ENCODE data around the gene PLPP1.

PLPP1 gene

GRCh38 chr5:55533521-55534435 is 986 bp downstream of the PLPP1 start:
- Histone ChIP-seq H3K36me3 (ENCODE audit: control insufficient read depth in 5 of 5, insufficient read depth in 5 of 5, low read length in 5 of 5) (peaks cover 0 to 3% (median 0%) of the 10 kb centered on the region in 5 donors), H3K27me3 (ENCODE audit: control insufficient read depth in 5 of 5, insufficient read depth in 4 of 5, low read length in 5 of 5) (no peaks in the 10 kb centered on the region), H3K27ac (ENCODE audit: low read depth, low read length) (peak overlapping the region; percentile 92), H3K4me1 (ENCODE audit: control insufficient read depth in 5 of 5, insufficient read depth in 5 of 5, low read length in 5 of 5) (peaks cover 0 to 55% (median 30%) of the 10 kb centered on the region in 5 donors), H3K9ac (ENCODE audit: low read length in 5 of 5) (peak overlapping the region; percentile 67 to 96 (median 71)), H3K4me3 (ENCODE audit: low read depth in 1 of 5, low read length in 5 of 5) (peak overlapping the region; percentile 82 to 98 (median 87)), H3K9me3 (ENCODE audit: control insufficient read depth in 5 of 5, low read length in 5 of 5) (no peaks in the 10 kb centered on the region)

- peak overlapping the region; percentile 8 for H3K27ac ChIP-seq (ENCODE audit: low read depth, low read length)
These were observed 4.1 kb downstream of the PLPP1 start for GRCh38 chr5:55530669-55531068.

GRCh38 chr5:55524816-55525215 is 9.9 kb downstream of the PLPP1 start:
- H3K36me3 ChIP-seq (ENCODE audit: control insufficient read depth in 5 of 5, insufficient read depth in 5 of 5, low read length in 5 of 5): no peaks in the 10 kb centered on the region
- peaks cover 0 to 51% (median 35%) of the 10 kb centered on the region in 5 donors for H3K4me1 ChIP-seq (ENCODE audit: control insufficient read depth in 5 of 5, insufficient read depth in 5 of 5, low read length in 5 of 5)
- no peak overlapping the region for H3K9ac ChIP-seq (ENCODE audit: low read length in 5 of 5)
- H3K9me3 ChIP-seq (ENCODE audit: control insufficient read depth in 5 of 5, low read length in 5 of 5): no peaks in the 10 kb centered on the region
- no peak overlapping the region for H3K4me3 ChIP-seq (ENCODE audit: low read depth in 1 of 5, low read length in 5 of 5)
- H3K27ac ChIP-seq (ENCODE audit: low read depth, low read length): peak overlapping the region; percentile 79
- H3K27me3 ChIP-seq (ENCODE audit: control insufficient read depth in 5 of 5, insufficient read depth in 4 of 5, low read length in 5 of 5): no peaks in the 10 kb centered on the region

More at GRCh38 chr5:55530669-55531068, 4.1 kb downstream of the PLPP1 start:
- H3K9me3 ChIP-seq (ENCODE audit: control insufficient read depth in 5 of 5, low read length in 5 of 5): no peaks in the 10 kb centered on the region
- H3K9ac ChIP-seq (ENCODE audit: low read length in 5 of 5): peak overlapping the region in 1 of 5 donors; percentile 6
- H3K4me1 ChIP-seq (ENCODE audit: control insufficient read depth in 5 of 5, insufficient read depth in 5 of 5, low read length in 5 of 5): peaks cover 0 to 57% (median 36%) of the 10 kb centered on the region in 5 donors
- H3K4me3 ChIP-seq (ENCODE audit: low read depth in 1 of 5, low read length in 5 of 5): peak overlapping the region in 1 of 5 donors; percentile 35
- peaks cover 0 to 3% (median 0%) of the 10 kb centered on the region in 5 donors for H3K36me3 ChIP-seq (ENCODE audit: control insufficient read depth in 5 of 5, insufficient read depth in 5 of 5, low read length in 5 of 5)
- H3K27me3 ChIP-seq (ENCODE audit: control insufficient read depth in 5 of 5, insufficient read depth in 4 of 5, low read length in 5 of 5): no peaks in the 10 kb centered on the region

GRCh38 chr5:55523293-55523692 is 11.5 kb downstream of the PLPP1 start:
- Histone ChIP-seq H3K4me3 (ENCODE audit: low read depth in 1 of 5, low read length in 5 of 5) (no peak overlapping the region), H3K9me3 (ENCODE audit: control insufficient read depth in 5 of 5, low read length in 5 of 5) (no peaks in the 10 kb centered on the region), H3K4me1 (ENCODE audit: control insufficient read depth in 5 of 5, insufficient read depth in 5 of 5, low read length in 5 of 5) (peaks cover 0 to 45% (median 33%) of the 10 kb centered on the region in 5 donors), H3K27ac (ENCODE audit: low read depth, low read length) (peak overlapping the region; percentile 79), H3K27me3 (ENCODE audit: control insufficient read depth in 5 of 5, insufficient read depth in 4 of 5, low read length in 5 of 5) (no peaks in the 10 kb centered on the region), H3K9ac (ENCODE audit: low read length in 5 of 5) (no peak overlapping the region), H3K36me3 (ENCODE audit: control insufficient read depth in 5 of 5, insufficient read depth in 5 of 5, low read length in 5 of 5) (no peaks in the 10 kb centered on the region)

GRCh38 chr5:55521881-55522280 is 12.9 kb downstream of the PLPP1 start:
- Histone ChIP-seq H3K9ac (ENCODE audit: low read length in 5 of 5) (no peak overlapping the region), H3K4me1 (ENCODE audit: control insufficient read depth in 5 of 5, insufficient read depth in 5 of 5, low read length in 5 of 5) (peaks cover 0 to 45% (median 31%) of the 10 kb centered on the region in 5 donors), H3K9me3 (ENCODE audit: control insufficient read depth in 5 of 5, low read length in 5 of 5) (no peaks in the 10 kb centered on the region), H3K36me3 (ENCODE audit: control insufficient read depth in 5 of 5, insufficient read depth in 5 of 5, low read length in 5 of 5) (no peaks in the 10 kb centered on the region), H3K27ac (ENCODE audit: low read depth, low read length) (peak overlapping the region; percentile 47), H3K27me3 (ENCODE audit: control insufficient read depth in 5 of 5, insufficient read depth in 4 of 5, low read length in 5 of 5) (no peaks in the 10 kb centered on the region), H3K4me3 (ENCODE audit: low read depth in 1 of 5, low read length in 5 of 5) (no peak overlapping the region)

- Histone ChIP-seq H3K36me3 (ENCODE audit: control insufficient read depth in 5 of 5, insufficient read depth in 5 of 5, low read length in 5 of 5) (no peaks in the 10 kb centered on the region), H3K27me3 (ENCODE audit: control insufficient read depth in 5 of 5, insufficient read depth in 4 of 5, low read length in 5 of 5) (no peaks in the 10 kb centered on the region), H3K9me3 (ENCODE audit: control insufficient read depth in 5 of 5, low read length in 5 of 5) (no peaks in the 10 kb centered on the region), H3K4me1 (ENCODE audit: control insufficient read depth in 5 of 5, insufficient read depth in 5 of 5, low read length in 5 of 5) (peaks cover 0 to 46% (median 26%) of the 10 kb centered on the region in 5 donors), H3K9ac (ENCODE audit: low read length in 5 of 5) (no peak overlapping the region), H3K4me3 (ENCODE audit: low read depth in 1 of 5, low read length in 5 of 5) (no peak overlapping the region), H3K27ac (ENCODE audit: low read depth, low read length) (peak overlapping the region; percentile 22)
These were observed 14.5 kb downstream of the PLPP1 start for GRCh38 chr5:55520117-55520839.

GRCh38 chr5:55518831-55519390 is 15.9 kb downstream of the PLPP1 start:
- H3K4me1 ChIP-seq (ENCODE audit: control insufficient read depth in 5 of 5, insufficient read depth in 5 of 5, low read length in 5 of 5): peaks cover 0 to 39% (median 31%) of the 10 kb centered on the region in 5 donors
- no peaks in the 10 kb centered on the region for H3K36me3 ChIP-seq (ENCODE audit: control insufficient read depth in 5 of 5, insufficient read depth in 5 of 5, low read length in 5 of 5)
- no peaks in the 10 kb centered on the region for H3K9me3 ChIP-seq (ENCODE audit: control insufficient read depth in 5 of 5, low read length in 5 of 5)
- no peak overlapping the region for H3K4me3 ChIP-seq (ENCODE audit: low read depth in 1 of 5, low read length in 5 of 5)
- peak overlapping the region; percentile 16 for H3K27ac ChIP-seq (ENCODE audit: low read depth, low read length)
- H3K27me3 ChIP-seq (ENCODE audit: control insufficient read depth in 5 of 5, insufficient read depth in 4 of 5, low read length in 5 of 5): no peaks in the 10 kb centered on the region
- H3K9ac ChIP-seq (ENCODE audit: low read length in 5 of 5): no peak overlapping the region

GRCh38 chr5:55517804-55518203 is 17.0 kb downstream of the PLPP1 start:
- Histone ChIP-seq H3K27ac (ENCODE audit: low read depth, low read length) (peak overlapping the region; percentile 2), H3K9ac (ENCODE audit: low read length in 5 of 5) (no peak overlapping the region), H3K4me1 (ENCODE audit: control insufficient read depth in 5 of 5, insufficient read depth in 5 of 5, low read length in 5 of 5) (peaks cover 0 to 30% (median 21%) of the 10 kb centered on the region in 5 donors)

GRCh38 chr5:55511010-55511409 is 23.8 kb downstream of the PLPP1 start:
- H3K36me3 ChIP-seq (ENCODE audit: control insufficient read depth in 5 of 5, insufficient read depth in 5 of 5, low read length in 5 of 5): no peaks in the 10 kb centered on the region
- H3K27me3 ChIP-seq (ENCODE audit: control insufficient read depth in 5 of 5, insufficient read depth in 4 of 5, low read length in 5 of 5): no peaks in the 10 kb centered on the region
- H3K4me1 ChIP-seq (ENCODE audit: control insufficient read depth in 5 of 5, insufficient read depth in 5 of 5, low read length in 5 of 5): peaks cover 3 to 53% (median 48%) of the 10 kb centered on the region in 5 donors
- no peaks in the 10 kb centered on the region for H3K9me3 ChIP-seq (ENCODE audit: control insufficient read depth in 5 of 5, low read length in 5 of 5)
- H3K9ac ChIP-seq (ENCODE audit: low read length in 5 of 5): no peak overlapping the region
- H3K27ac ChIP-seq (ENCODE audit: low read depth, low read length): peak overlapping the region; percentile 90
- no peak overlapping the region for H3K4me3 ChIP-seq (ENCODE audit: low read depth in 1 of 5, low read length in 5 of 5)

More at GRCh38 chr5:55517804-55518203, 17.0 kb downstream of the PLPP1 start:
- no peaks in the 10 kb centered on the region for H3K36me3 ChIP-seq (ENCODE audit: control insufficient read depth in 5 of 5, insufficient read depth in 5 of 5, low read length in 5 of 5)
- no peaks in the 10 kb centered on the region for H3K27me3 ChIP-seq (ENCODE audit: control insufficient read depth in 5 of 5, insufficient read depth in 4 of 5, low read length in 5 of 5)
- H3K4me3 ChIP-seq (ENCODE audit: low read depth in 1 of 5, low read length in 5 of 5): no peak overlapping the region
- H3K9me3 ChIP-seq (ENCODE audit: control insufficient read depth in 5 of 5, low read length in 5 of 5): no peaks in the 10 kb centered on the region

Data from subcutaneous abdominal adipose tissue (tissue), 5 donors.